Liver (tissue), 9 donors: ENCODE measurements around the gene CST8. TPM values are rescaled to one million over a fixed set of nuclear protein-coding genes. Genes with fewer than 3 reads are reported as not detected.

Source experiments
- DNase-seq: peaks from one replicate; pipeline ENCODE4 v3.0.0-alpha.2; 2017; ENCODE audit warnings: low spot score
- H3K27ac ChIP-seq, 2 donors: one replicate each; pipeline ENCODE4 v1.7.0; 2013; ENCODE audit warnings: inconsistent platforms in 2 of 2, low read length in 2 of 2, control low read depth in 1 of 2, low read depth in 1 of 2, mild to moderate bottlenecking in 1 of 2
- H3K27me3 ChIP-seq, 4 donors: one replicate each; pipeline versions ENCODE4 v1.6.1 to v1.7.0; 2013; ENCODE audit warnings: low read length in 3 of 4, inconsistent platforms in 1 of 4, mild to moderate bottlenecking in 1 of 4, moderate library complexity in 1 of 4; ENCODE audit not compliant: control insufficient read depth in 4 of 4, insufficient read depth in 4 of 4
- H3K36me3 ChIP-seq, 4 donors: one replicate each; pipeline versions ENCODE4 v1.6.1 to v1.7.0; 2013; ENCODE audit warnings: low read length in 3 of 4, mild to moderate bottlenecking in 3 of 4, low read depth in 1 of 4, moderate library complexity in 1 of 4; ENCODE audit not compliant: control insufficient read depth in 4 of 4, insufficient read depth in 3 of 4
- H3K4me1 ChIP-seq, 4 donors: one replicate each; pipeline versions ENCODE4 v1.6.1 to v1.7.0; 2013; ENCODE audit warnings: low read length in 3 of 4, mild to moderate bottlenecking in 3 of 4, moderate library complexity in 1 of 4; ENCODE audit not compliant: control insufficient read depth in 4 of 4, insufficient read depth in 4 of 4
- H3K4me3 ChIP-seq, 3 donors: one replicate each; pipeline versions ENCODE4 v1.6.1 to v1.7.0; 2013; ENCODE audit warnings: low read length in 3 of 3, control low read depth in 1 of 3, low read depth in 1 of 3, mild to moderate bottlenecking in 1 of 3
- H3K9ac ChIP-seq, 2 donors: one replicate each; pipeline ENCODE4 v1.7.0; 2013; ENCODE audit warnings: low read length in 2 of 2, mild to moderate bottlenecking in 2 of 2, moderate library complexity in 2 of 2, control low read depth in 1 of 2, low read depth in 1 of 2
- H3K9me3 ChIP-seq, 4 donors: one replicate each; pipeline versions ENCODE4 v1.6.1 to v1.7.0; 2013; ENCODE audit warnings: low read length in 3 of 4; ENCODE audit not compliant: control insufficient read depth in 4 of 4
- EGR1 ChIP-seq, 2 donors: IDR thresholded peaks; 2 replicates each; pipeline ENCODE4 v1.6.1; 2016 to 2018; ENCODE audit warnings: antibody characterized with exemption in 2 of 2, low read depth in 2 of 2
- FOXA1 ChIP-seq: IDR thresholded peaks from 2 replicates; pipeline ENCODE4 v1.6.1; 2016; ENCODE audit warnings: antibody characterized with exemption
- GABPA ChIP-seq, 2 donors: IDR thresholded peaks in 1 of 2; conservative IDR thresholded peaks in 1 of 2; 2 replicates each; pipeline ENCODE4 v1.6.1; 2016; ENCODE audit warnings: antibody characterized with exemption in 2 of 2, mild to moderate bottlenecking in 1 of 2, moderate library complexity in 1 of 2
- HNF4A ChIP-seq, 2 donors: conservative IDR thresholded peaks; 2 replicates each; pipeline ENCODE4 v1.6.1; 2016; ENCODE audit warnings: antibody characterized with exemption in 2 of 2, mild to moderate bottlenecking in 2 of 2
- HNF4G ChIP-seq: IDR thresholded peaks from 2 replicates; pipeline ENCODE4 v1.6.1; 2016; ENCODE audit warnings: antibody characterized with exemption
- NR2F2 ChIP-seq: IDR thresholded peaks from 2 replicates; pipeline ENCODE4 v1.6.1; 2016; ENCODE audit warnings: antibody characterized with exemption
- RAD21 ChIP-seq, 2 donors: IDR thresholded peaks; 2 replicates each; pipeline ENCODE4 v1.6.1; 2016; ENCODE audit warnings: antibody characterized with exemption in 2 of 2, mild to moderate bottlenecking in 2 of 2
- RXRA ChIP-seq, 2 donors: IDR thresholded peaks; 2 replicates each; pipeline ENCODE4 v1.6.1; 2017 to 2018; ENCODE audit warnings: antibody characterized with exemption in 2 of 2, mild to moderate bottlenecking in 1 of 2
- SP1 ChIP-seq: IDR thresholded peaks from 2 replicates; pipeline ENCODE4 v1.6.1; 2018; ENCODE audit warnings: antibody characterized with exemption, mild to moderate bottlenecking
- TAF1 ChIP-seq: conservative IDR thresholded peaks from 2 replicates; pipeline ENCODE4 v1.6.1; 2016; ENCODE audit warnings: antibody characterized with exemption, mild to moderate bottlenecking
- YY1 ChIP-seq: IDR thresholded peaks from 2 replicates; pipeline ENCODE4 v1.6.1; 2016; ENCODE audit warnings: antibody characterized with exemption, mild to moderate bottlenecking
- WGBS: extraction: QIAGEN DNeasy Blood & Tissue Kit; methylation state at CpG from one replicate; pipeline ENCODE4 v1.1.7; 2013; 5-methylcytosine and 5-hydroxymethylcytosine counted together
- polyA plus RNA-seq, 2 donors: library from polyadenylated mRNA; stranded (reverse) in 1 of 2; unstranded in 1 of 2; fragments of 200-250 nt in 1 of 2; fragments of >200 nt in 1 of 2; fragmentation: Nextera tagmentation in 1 of 2; extraction: Ambion mirVana in 1 of 2; gene quantifications; one replicate each; pipeline versions ENCODE4 v1.2.1 to v1.2.3, GENCODE V29; 2013 to 2015
- total RNA-seq, 2 donors: library from RNA; depleted of rRNA; stranded (reverse); fragments of >200 nt; gene quantifications; one replicate each; pipeline ENCODE4 v1.2.3, GENCODE V29; 2014
- TF ChIP-seq, protein P1 (sequence below): IDR thresholded peaks from 2 replicates; pipeline ENCODE4 v1.6.1; 2016; ENCODE audit warnings: antibody characterized with exemption
- TF ChIP-seq, protein P2 (sequence below): IDR thresholded peaks from 2 replicates; pipeline ENCODE4 v1.6.1; 2016; ENCODE audit warnings: antibody characterized with exemption
- TF ChIP-seq, protein P3 (sequence below): IDR thresholded peaks from 2 replicates; pipeline ENCODE4 v1.6.1; 2016; ENCODE audit warnings: antibody characterized with exemption
- TF ChIP-seq, protein P4 (sequence below): fragments of 150-350 bp; IDR thresholded peaks from 2 replicates; pipeline ENCODE4 v1.5.1; 2017; ENCODE audit warnings: improper control_type of control experiment, low read depth, low read length; ENCODE audit not compliant: missing input control
- TF ChIP-seq, protein P5 (sequence below): IDR thresholded peaks from 2 replicates; pipeline ENCODE4 v1.6.1; 2016; ENCODE audit warnings: antibody characterized with exemption, mild to moderate bottlenecking
- donor health status: healthy.
- donor health status: healthy.
- donor health status: healthy.
- donor health status: healthy.
- donor health status: healthy.

CST8 gene
- total and polyA plus RNA-seq, 4 donors = not detected

DNA sequence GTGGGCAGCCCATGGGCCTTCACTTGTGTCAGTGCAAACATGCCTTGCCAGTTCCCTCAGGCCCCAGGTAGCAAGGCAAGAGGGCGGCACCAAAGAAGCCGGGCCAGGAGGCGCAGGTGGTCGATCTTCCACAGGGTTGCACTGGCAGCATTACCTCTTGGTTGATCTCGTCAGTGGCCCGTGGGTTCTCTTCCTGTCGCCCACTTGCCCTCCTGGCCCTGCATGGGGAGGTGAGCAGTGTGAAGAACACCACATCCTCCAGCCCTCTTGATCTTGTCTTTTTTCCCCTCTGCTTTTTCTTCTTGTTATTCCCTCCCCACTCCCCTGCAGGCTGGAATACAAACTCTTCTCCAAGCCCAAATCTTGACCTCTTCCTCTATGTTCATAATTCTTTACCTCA lies 35.3 kb upstream of the CST8 start:
- Histone ChIP-seq H3K9me3 (no peaks in the 10 kb centered on the region), H3K27ac (no peak overlapping the region), H3K4me3 (no peak overlapping the region), H3K36me3 (no peaks in the 10 kb centered on the region), H3K9ac (no peak overlapping the region), H3K4me1 (no peaks in the 10 kb centered on the region), H3K27me3 (peaks cover 0 to 3% (median 0%) of the 10 kb centered on the region in 4 donors)
- WGBS = 94% methylated on average over 7 of the region's 7 CpGs
- TF ChIP-seq EGR1 (IDR thresholded peaks at IDR 0.05; ENCODE audit: low read depth in 2 of 2) (no peak), TAF1 (no peak), GABPA (IDR thresholded peaks at IDR 0.05 in 1 of 2, conservative IDR thresholded peaks at IDR 0.05 in 1 of 2) (no peak), SP1 (no peak), YY1 (no peak), HNF4A (conservative IDR thresholded peaks at IDR 0.05) (no peak), RXRA (IDR thresholded peaks at IDR 0.05) (no peak)
- TF ChIP-seq, protein P1, sequence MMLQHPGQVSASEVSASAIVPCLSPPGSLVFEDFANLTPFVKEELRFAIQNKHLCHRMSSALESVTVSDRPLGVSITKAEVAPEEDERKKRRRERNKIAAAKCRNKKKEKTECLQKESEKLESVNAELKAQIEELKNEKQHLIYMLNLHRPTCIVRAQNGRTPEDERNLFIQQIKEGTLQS = no peak
- TF ChIP-seq, protein P2, sequence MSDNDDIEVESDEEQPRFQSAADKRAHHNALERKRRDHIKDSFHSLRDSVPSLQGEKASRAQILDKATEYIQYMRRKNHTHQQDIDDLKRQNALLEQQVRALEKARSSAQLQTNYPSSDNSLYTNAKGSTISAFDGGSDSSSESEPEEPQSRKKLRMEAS = no peak
- DNase-seq = no peak

DNA sequence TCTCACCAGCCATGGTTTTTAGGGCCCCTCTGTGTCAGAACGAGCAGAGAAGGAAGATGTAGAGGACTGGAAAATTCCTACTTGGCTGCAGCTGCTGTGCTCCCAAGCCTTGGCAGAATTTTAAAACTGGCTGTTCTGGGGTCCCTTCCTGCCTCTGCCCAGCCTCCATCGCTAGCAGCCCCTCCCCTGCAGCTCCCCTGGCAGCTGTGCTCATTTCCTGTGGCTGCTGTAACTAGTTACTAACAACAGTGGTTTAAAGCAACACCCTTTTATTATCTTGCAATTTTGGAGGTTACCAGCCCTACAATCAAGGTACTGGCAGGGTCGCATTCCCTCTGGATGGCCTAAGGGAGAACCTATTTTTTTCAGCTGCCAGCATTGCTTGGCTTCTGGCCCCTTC lies 34.5 kb upstream of the CST8 start:
- no peak overlapping the region for H3K4me3 ChIP-seq
- 62% methylated on average over 3 of the region's 3 CpGs for WGBS
- DNase-seq = no peak
- TF ChIP-seq HNF4G (no peak), RXRA (IDR thresholded peaks at IDR 0.05) (no peak), HNF4A (conservative IDR thresholded peaks at IDR 0.05) (no peak), YY1 (no peak), FOXA1 (no peak), RAD21 (IDR thresholded peaks at IDR 0.05) (no peak), NR2F2 (no peak), EGR1 (IDR thresholded peaks at IDR 0.05; ENCODE audit: low read depth in 2 of 2) (no peak)
- TF ChIP-seq, protein P3, sequence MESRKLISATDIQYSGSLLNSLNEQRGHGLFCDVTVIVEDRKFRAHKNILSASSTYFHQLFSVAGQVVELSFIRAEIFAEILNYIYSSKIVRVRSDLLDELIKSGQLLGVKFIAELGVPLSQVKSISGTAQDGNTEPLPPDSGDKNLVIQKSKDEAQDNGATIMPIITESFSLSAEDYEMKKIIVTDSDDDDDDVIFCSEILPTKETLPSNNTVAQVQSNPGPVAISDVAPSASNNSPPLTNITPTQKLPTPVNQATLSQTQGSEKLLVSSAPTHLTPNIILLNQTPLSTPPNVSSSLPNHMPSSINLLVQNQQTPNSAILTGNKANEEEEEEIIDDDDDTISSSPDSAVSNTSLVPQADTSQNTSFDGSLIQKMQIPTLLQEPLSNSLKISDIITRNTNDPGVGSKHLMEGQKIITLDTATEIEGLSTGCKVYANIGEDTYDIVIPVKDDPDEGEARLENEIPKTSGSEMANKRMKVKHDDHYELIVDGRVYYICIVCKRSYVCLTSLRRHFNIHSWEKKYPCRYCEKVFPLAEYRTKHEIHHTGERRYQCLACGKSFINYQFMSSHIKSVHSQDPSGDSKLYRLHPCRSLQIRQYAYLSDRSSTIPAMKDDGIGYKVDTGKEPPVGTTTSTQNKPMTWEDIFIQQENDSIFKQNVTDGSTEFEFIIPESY = no peak
- TF ChIP-seq, protein P4, sequence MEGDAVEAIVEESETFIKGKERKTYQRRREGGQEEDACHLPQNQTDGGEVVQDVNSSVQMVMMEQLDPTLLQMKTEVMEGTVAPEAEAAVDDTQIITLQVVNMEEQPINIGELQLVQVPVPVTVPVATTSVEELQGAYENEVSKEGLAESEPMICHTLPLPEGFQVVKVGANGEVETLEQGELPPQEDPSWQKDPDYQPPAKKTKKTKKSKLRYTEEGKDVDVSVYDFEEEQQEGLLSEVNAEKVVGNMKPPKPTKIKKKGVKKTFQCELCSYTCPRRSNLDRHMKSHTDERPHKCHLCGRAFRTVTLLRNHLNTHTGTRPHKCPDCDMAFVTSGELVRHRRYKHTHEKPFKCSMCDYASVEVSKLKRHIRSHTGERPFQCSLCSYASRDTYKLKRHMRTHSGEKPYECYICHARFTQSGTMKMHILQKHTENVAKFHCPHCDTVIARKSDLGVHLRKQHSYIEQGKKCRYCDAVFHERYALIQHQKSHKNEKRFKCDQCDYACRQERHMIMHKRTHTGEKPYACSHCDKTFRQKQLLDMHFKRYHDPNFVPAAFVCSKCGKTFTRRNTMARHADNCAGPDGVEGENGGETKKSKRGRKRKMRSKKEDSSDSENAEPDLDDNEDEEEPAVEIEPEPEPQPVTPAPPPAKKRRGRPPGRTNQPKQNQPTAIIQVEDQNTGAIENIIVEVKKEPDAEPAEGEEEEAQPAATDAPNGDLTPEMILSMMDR = no peak
- TF ChIP-seq, protein P5, sequence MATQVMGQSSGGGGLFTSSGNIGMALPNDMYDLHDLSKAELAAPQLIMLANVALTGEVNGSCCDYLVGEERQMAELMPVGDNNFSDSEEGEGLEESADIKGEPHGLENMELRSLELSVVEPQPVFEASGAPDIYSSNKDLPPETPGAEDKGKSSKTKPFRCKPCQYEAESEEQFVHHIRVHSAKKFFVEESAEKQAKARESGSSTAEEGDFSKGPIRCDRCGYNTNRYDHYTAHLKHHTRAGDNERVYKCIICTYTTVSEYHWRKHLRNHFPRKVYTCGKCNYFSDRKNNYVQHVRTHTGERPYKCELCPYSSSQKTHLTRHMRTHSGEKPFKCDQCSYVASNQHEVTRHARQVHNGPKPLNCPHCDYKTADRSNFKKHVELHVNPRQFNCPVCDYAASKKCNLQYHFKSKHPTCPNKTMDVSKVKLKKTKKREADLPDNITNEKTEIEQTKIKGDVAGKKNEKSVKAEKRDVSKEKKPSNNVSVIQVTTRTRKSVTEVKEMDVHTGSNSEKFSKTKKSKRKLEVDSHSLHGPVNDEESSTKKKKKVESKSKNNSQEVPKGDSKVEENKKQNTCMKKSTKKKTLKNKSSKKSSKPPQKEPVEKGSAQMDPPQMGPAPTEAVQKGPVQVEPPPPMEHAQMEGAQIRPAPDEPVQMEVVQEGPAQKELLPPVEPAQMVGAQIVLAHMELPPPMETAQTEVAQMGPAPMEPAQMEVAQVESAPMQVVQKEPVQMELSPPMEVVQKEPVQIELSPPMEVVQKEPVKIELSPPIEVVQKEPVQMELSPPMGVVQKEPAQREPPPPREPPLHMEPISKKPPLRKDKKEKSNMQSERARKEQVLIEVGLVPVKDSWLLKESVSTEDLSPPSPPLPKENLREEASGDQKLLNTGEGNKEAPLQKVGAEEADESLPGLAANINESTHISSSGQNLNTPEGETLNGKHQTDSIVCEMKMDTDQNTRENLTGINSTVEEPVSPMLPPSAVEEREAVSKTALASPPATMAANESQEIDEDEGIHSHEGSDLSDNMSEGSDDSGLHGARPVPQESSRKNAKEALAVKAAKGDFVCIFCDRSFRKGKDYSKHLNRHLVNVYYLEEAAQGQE = no peak
- TF ChIP-seq, protein P2 = no peak
- TF ChIP-seq, protein P1 = no peak
- H3K27ac ChIP-seq = no peak overlapping the region
- no peaks in the 10 kb centered on the region for H3K4me1 ChIP-seq
- H3K27me3 ChIP-seq = peaks cover 0 to 3% (median 0%) of the 10 kb centered on the region in 4 donors
- no peaks in the 10 kb centered on the region for H3K9me3 ChIP-seq
- no peak overlapping the region for H3K9ac ChIP-seq
- no peaks in the 10 kb centered on the region for H3K36me3 ChIP-seq
